ENCODE data around the gene CDH4. TPM values are rescaled to one million over a fixed set of nuclear protein-coding genes. Genes with fewer than 3 reads are reported as not detected.

The CDH4 gene
- total RNA-seq, 4 donors from 2014 or later, result 0.13 to 0.38 (median 0.21) TPM; not detected in 1

DNA sequence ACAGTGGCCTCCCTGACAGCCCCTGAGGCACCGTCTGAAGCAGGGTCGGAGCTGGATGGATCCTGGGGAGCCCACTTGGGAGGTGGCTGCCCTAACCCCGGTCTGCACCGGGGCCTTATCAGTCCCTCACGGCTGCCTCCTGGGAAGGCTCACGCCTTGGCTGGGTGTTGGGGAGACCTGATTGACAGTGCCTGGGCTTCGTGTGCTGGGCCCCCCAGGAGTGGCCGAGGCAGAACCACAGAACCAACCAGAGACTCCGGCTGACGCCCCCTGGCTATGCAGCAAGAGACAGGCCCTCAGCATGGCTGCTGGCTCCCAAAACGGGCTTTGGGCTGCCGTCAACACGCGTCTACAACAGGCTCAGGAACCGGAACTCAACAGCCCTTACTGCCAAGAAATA, 594.0 kb downstream of the CDH4 start:
- H3K4me3 ChIP-seq, result no peak overlapping the region
- peaks cover 0 to 33% (median 0%) of the 10 kb centered on the region in 4 donors for H3K27me3 ChIP-seq
- no peaks in the 10 kb centered on the region for H3K9me3 ChIP-seq
- H3K36me3 ChIP-seq, result no peaks in the 10 kb centered on the region
- no peak overlapping the region for H3K27ac ChIP-seq
- 73 to 83% methylated on average over 5 of the region's 15 CpGs for WGBS, 2 donors
- DNase-seq, result no peak
- TF ChIP-seq, protein P1, sequence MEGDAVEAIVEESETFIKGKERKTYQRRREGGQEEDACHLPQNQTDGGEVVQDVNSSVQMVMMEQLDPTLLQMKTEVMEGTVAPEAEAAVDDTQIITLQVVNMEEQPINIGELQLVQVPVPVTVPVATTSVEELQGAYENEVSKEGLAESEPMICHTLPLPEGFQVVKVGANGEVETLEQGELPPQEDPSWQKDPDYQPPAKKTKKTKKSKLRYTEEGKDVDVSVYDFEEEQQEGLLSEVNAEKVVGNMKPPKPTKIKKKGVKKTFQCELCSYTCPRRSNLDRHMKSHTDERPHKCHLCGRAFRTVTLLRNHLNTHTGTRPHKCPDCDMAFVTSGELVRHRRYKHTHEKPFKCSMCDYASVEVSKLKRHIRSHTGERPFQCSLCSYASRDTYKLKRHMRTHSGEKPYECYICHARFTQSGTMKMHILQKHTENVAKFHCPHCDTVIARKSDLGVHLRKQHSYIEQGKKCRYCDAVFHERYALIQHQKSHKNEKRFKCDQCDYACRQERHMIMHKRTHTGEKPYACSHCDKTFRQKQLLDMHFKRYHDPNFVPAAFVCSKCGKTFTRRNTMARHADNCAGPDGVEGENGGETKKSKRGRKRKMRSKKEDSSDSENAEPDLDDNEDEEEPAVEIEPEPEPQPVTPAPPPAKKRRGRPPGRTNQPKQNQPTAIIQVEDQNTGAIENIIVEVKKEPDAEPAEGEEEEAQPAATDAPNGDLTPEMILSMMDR (IDR thresholded peaks at IDR 0.05), result no peak
- H3K4me1 ChIP-seq, result no peaks in the 10 kb centered on the region
- intact Hi-C loops (cut with DNase I), result no loop called here

DNA sequence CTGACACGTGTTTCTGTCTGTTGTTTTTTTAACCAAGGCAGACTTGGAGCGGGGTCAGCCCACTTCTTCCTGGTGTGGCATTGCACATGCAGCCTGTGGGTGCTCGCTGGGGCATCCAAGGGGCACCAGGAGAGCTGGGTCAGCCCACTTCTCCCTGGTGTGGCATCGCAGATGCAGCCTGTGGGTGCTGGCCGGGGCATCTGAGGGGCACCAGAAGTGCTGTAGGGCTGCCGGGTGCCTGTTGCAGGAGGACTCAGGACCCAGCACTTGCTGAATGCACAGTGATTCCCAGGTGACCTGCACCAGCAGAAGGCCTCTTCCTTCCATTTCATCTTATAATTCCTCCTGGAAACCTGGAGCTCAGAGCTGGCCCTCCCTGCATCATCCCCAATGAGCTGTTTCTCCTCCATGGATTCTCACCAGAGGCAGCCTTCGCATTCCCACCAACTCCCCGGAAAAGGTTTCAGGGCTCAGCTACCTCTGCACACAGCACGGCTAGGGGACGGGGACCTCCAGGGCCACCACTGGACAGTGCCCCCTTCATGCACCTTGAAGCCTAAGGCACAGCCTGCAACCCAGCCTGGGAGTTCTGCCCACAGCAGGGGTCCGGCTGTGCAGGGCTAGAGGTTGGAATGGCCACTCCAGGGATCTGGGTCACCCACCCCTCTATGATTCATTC, 594.8 kb downstream of the CDH4 start:
- Histone ChIP-seq H3K27ac (no peak overlapping the region), H3K36me3 (no peaks in the 10 kb centered on the region), H3K4me1 (no peaks in the 10 kb centered on the region), H3K9me3 (no peaks in the 10 kb centered on the region), H3K27me3 (peaks cover 0 to 41% (median 0%) of the 10 kb centered on the region in 4 donors), H3K4me3 (no peak overlapping the region)
- TF ChIP-seq, protein P1 (IDR thresholded peaks at IDR 0.05), result no peak
- no peak for TF ChIP-seq POLR2A (IDR thresholded peaks at IDR 0.05)
- 65 to 77% methylated on average over 3 to 5 of the region's 11 CpGs for WGBS, 2 donors
- intact Hi-C loops (cut with DNase I), result no loop called here
- no peak for DNase-seq

DNA sequence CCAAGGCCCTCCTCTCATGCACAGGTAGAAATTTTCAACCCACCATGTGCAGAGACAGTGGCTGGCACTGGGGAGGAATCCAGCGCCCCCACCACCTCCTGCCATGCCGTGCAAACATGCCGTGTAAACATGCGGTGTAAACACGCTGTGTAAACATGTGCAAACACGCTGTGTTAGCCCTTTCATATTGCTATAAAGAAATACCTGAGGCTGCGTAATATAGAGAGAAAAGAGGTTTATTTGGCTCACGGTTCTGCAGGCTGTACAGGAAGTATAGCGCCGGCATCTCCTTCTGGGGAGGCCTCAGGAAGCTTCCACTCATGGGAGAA, 595.3 kb downstream of the CDH4 start:
- TF ChIP-seq, protein P1 (IDR thresholded peaks at IDR 0.05), result no peak
- TF ChIP-seq POLR2A (IDR thresholded peaks at IDR 0.05), result no peak
- H3K9me3 ChIP-seq, result no peaks in the 10 kb centered on the region
- intact Hi-C loops (cut with DNase I), result no loop called here
- H3K4me3 ChIP-seq, result no peak overlapping the region
- H3K36me3 ChIP-seq, result no peaks in the 10 kb centered on the region
- H3K27ac ChIP-seq, result no peak overlapping the region
- WGBS, 2 donors, result 81 to 86% methylated on average over 9 to 10 of the region's 10 CpGs
- DNase-seq, result no peak
- peaks cover 0 to 44% (median 0%) of the 10 kb centered on the region in 4 donors for H3K27me3 ChIP-seq
- no peaks in the 10 kb centered on the region for H3K4me1 ChIP-seq

DNA sequence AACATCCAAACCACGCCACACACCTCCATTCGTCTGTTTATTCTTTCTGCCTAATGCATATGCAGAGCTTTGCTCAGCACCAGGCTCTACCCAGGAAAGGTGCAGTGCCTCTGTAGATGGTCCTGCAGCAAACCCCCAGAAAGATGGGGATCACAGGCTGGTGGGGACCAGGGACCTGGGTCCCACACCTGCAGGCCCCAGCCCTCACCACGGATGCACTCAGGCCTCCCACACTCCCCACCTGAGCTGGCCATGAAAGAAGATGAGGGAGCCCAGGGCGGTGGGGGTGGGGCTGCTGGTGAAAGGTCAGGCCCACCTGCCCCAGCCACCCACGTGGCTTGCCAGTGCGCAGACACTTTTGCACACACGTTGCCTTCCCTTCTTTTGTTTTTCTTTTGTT, 595.9 kb downstream of the CDH4 start:
- Histone ChIP-seq H3K36me3 (no peaks in the 10 kb centered on the region), H3K27ac (no peak overlapping the region), H3K27me3 (peaks cover 0 to 46% (median 0%) of the 10 kb centered on the region in 4 donors), H3K4me1 (no peaks in the 10 kb centered on the region), H3K9me3 (no peaks in the 10 kb centered on the region), H3K4me3 (no peak overlapping the region)
- no peak for DNase-seq
- intact Hi-C loops (cut with DNase I), result no loop called here
- no peak for TF ChIP-seq POLR2A (IDR thresholded peaks at IDR 0.05)
- TF ChIP-seq, protein P1 (IDR thresholded peaks at IDR 0.05), result no peak
- 75 to 92% methylated on average over 2 to 6 of the region's 7 CpGs for WGBS, 2 donors

DNA sequence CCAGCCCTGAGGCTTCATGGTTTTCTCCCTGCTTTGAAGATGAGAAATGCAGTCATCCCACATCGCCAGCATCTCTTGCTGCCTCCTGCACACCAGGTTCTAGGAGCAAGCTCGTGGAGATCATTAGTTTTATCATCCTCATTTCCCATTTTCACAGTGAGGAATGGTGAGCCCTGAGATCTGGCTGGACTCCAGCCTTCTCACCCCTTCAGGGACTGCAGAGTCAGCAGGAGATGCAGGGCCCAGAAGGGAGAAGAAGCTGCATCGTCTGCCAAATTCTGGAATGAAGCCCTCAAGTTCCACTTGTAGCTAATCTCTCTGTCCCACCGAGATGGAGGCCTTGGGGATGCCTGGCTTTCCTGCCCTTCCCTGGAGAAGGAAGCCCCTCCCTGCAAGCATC, 596.8 kb downstream of the CDH4 start:
- DNase-seq, result no peak
- Histone ChIP-seq H3K9me3 (no peaks in the 10 kb centered on the region), H3K36me3 (no peaks in the 10 kb centered on the region), H3K27me3 (peaks cover 0 to 49% (median 0%) of the 10 kb centered on the region in 4 donors), H3K27ac (no peak overlapping the region), H3K4me3 (no peak overlapping the region), H3K4me1 (no peaks in the 10 kb centered on the region)
- WGBS, 2 donors, result 68 to 88% methylated on average over 1 to 4 of the region's 4 CpGs
- TF ChIP-seq POLR2A (IDR thresholded peaks at IDR 0.05), result no peak
- TF ChIP-seq, protein P1 (IDR thresholded peaks at IDR 0.05), result no peak
- intact Hi-C loops (cut with DNase I), result no loop called here
